SK-N-SH (cell line): ENCODE data around the gene ABLIM1. TPM values are rescaled to one million over a fixed set of nuclear protein-coding genes. Genes with fewer than 3 reads are reported as not detected.

ENCODE experiments used
- CTCF ChIA-PET: fragments of 300-600, 350-600 bp; formaldehyde crosslinking; extraction: SDS; loops from one replicate; lab custom pipeline; 2021; lab: Yijun Ruan, JAX
- POLR2A ChIA-PET: fragments of 350-600 bp; sonication (Branson Sonifier 250); formaldehyde crosslinking; extraction: SDS; loops from one replicate; lab custom pipeline; 2020; ENCODE audit warnings: antibody characterized with exemption, inconsistent platforms; lab: Yijun Ruan, JAX
- DNase-seq: peaks from one replicate; pipeline ENCODE4 v3.0.0; 2012
- H2AFZ ChIP-seq: fragments of 200-600 bp; sonication (generic); 2 replicates; pipeline ENCODE4 v1.8.1; 2016; ENCODE audit warnings: antibody characterized with exemption, mild to moderate bottlenecking, low read depth
- H3F3A ChIP-seq: fragments of 200-600 bp; sonication (generic); replicated peaks from 2 replicates; pipeline ENCODE3; 2016; ENCODE audit warnings: antibody characterized with exemption, mild to moderate bottlenecking; ENCODE audit not compliant: insufficient read depth
- H3K27ac ChIP-seq, 2 experiments: fragments of 200-500 bp in 1 of 2; fragments of 200-600 bp in 1 of 2; sonication (Bioruptor generic) in 1 of 2; sonication (generic), shearing (Covaris generic) in 1 of 2; 2 replicates each; pipeline versions ENCODE4 v1.5.1 to v1.6.1; 2014 to 2016; ENCODE audit warnings: low read depth in 2 of 2, inconsistent platforms in 1 of 2, low read length in 1 of 2, mild to moderate bottlenecking in 1 of 2, mixed read lengths in 1 of 2
- H3K27me3 ChIP-seq: fragments of 200-600 bp; sonication (generic), shearing (Covaris generic); 2 replicates; pipeline ENCODE4 v1.6.1; 2016; ENCODE audit warnings: mixed run types; ENCODE audit not compliant: insufficient read depth
- H3K36me3 ChIP-seq, 2 experiments: fragments of 200-500 bp in 1 of 2; fragments of 200-600 bp in 1 of 2; sonication (Bioruptor generic) in 1 of 2; sonication (generic) in 1 of 2; replicated peaks in 1 of 2; 2 replicates each; pipeline versions ENCODE3 to v1.5.1; 2014 to 2016; ENCODE audit warnings: low read length in 1 of 2, mild to moderate bottlenecking in 1 of 2; ENCODE audit not compliant: insufficient read depth in 2 of 2, control insufficient read depth in 1 of 2
- H3K4me1 ChIP-seq, 2 experiments: fragments of 200-500 bp in 1 of 2; fragments of 200-600 bp in 1 of 2; sonication (Bioruptor generic) in 1 of 2; sonication (generic), shearing (Covaris generic) in 1 of 2; 2 replicates each; pipeline versions ENCODE4 v1.5.1 to v1.6.1; 2014 to 2016; ENCODE audit warnings: low read depth in 1 of 2, low read length in 1 of 2, mixed run types in 1 of 2; ENCODE audit not compliant: insufficient read depth in 2 of 2, control insufficient read depth in 1 of 2
- H3K4me2 ChIP-seq: fragments of 200-600 bp; sonication (generic), shearing (Covaris generic); 2 replicates; pipeline ENCODE4 v1.6.1; 2017; ENCODE audit warnings: mixed run types
- H3K4me3 ChIP-seq, 2 experiments: fragments of 200-500 bp in 1 of 2; fragments of 200-600 bp in 1 of 2; sonication (Bioruptor generic) in 1 of 2; sonication (generic), shearing (Covaris generic) in 1 of 2; 2 replicates each; pipeline versions ENCODE4 v1.5.1 to v1.8.1; 2014 to 2016; ENCODE audit warnings: low read depth in 2 of 2, inconsistent platforms in 1 of 2, low read length in 1 of 2, mild to moderate bottlenecking in 1 of 2, mixed read lengths in 1 of 2, moderate library complexity in 1 of 2
- H3K79me2 ChIP-seq: fragments of 200-600 bp; sonication (generic); 2 replicates; pipeline ENCODE4 v1.8.1; 2017; ENCODE audit warnings: mild to moderate bottlenecking; ENCODE audit not compliant: insufficient read depth
- H3K9ac ChIP-seq: fragments of 200-600 bp; sonication (generic); 2 replicates; pipeline ENCODE4 v1.6.1; 2017; ENCODE audit warnings: mixed run types
- H3K9me2 ChIP-seq: fragments of 200-600 bp; sonication (generic); 2 replicates; pipeline ENCODE4 v1.6.1; 2017; ENCODE audit warnings: mixed run types
- H3K9me3 ChIP-seq: fragments of 200-600 bp; sonication (generic); 2 replicates; pipeline ENCODE4 v1.6.1; 2017; ENCODE audit warnings: mixed run types, mild to moderate bottlenecking, moderate library complexity
- H4K20me1 ChIP-seq: fragments of 200-600 bp; sonication (generic); 2 replicates; pipeline ENCODE4 v1.6.1; 2017; ENCODE audit warnings: mild to moderate bottlenecking, mixed run types; ENCODE audit not compliant: insufficient read depth
- ELF1 ChIP-seq: IDR thresholded peaks from 2 replicates; pipeline ENCODE4 v1.4.0; 2012
- GATA2 ChIP-seq: sonication (generic); formaldehyde crosslinking; IDR thresholded peaks from 2 replicates; pipeline ENCODE4 v1.5.0; 2020; ENCODE audit warnings: mild to moderate bottlenecking, missing genetic modification reagents
- JUND ChIP-seq: IDR thresholded peaks from 2 replicates; pipeline ENCODE4 v1.4.0; 2012
- MEF2A ChIP-seq: IDR thresholded peaks from 2 replicates; pipeline ENCODE4 v1.4.0; 2012; ENCODE audit warnings: low read depth, borderline replicate concordance
- MXI1 ChIP-seq: IDR thresholded peaks from 2 replicates; pipeline ENCODE4 v1.6.1; 2012; ENCODE audit warnings: mild to moderate bottlenecking, low read depth, low read length, improper control_type of control experiment
- RAD21 ChIP-seq: IDR thresholded peaks from 2 replicates; pipeline ENCODE4 v1.6.1; 2012; ENCODE audit warnings: mild to moderate bottlenecking, low read length
- RCOR1 ChIP-seq: fragments of 150-350 bp; IDR thresholded peaks from 2 replicates; pipeline ENCODE4 v1.6.1; 2017; ENCODE audit warnings: antibody characterized with exemption, low read length
- SIN3A ChIP-seq: IDR thresholded peaks from 2 replicates; pipeline ENCODE4 v1.6.1; 2012; ENCODE audit warnings: low read depth, mild to moderate bottlenecking, low read length, moderate library complexity, borderline replicate concordance
- TAF1 ChIP-seq: IDR thresholded peaks from 2 replicates; pipeline ENCODE4 v1.6.1; 2012; ENCODE audit warnings: low read depth, mild to moderate bottlenecking, low read length, moderate library complexity, borderline replicate concordance
- TCF12 ChIP-seq: IDR thresholded peaks from 2 replicates; pipeline ENCODE4 v1.4.0; 2012
- TEAD4 ChIP-seq: IDR thresholded peaks from 2 replicates; pipeline ENCODE4 v1.4.0; 2012; ENCODE audit warnings: mild to moderate bottlenecking, borderline replicate concordance; ENCODE audit not compliant: insufficient read depth
- YY1 ChIP-seq: IDR thresholded peaks from 2 replicates; pipeline ENCODE4 v1.4.0; 2012; ENCODE audit warnings: low read depth, mild to moderate bottlenecking
- WGBS: methylation state at CpG from one replicate; pipeline ENCODE4 v1.1.6; 2017; ENCODE audit warnings: low lambda C conversion rate; 5-methylcytosine and 5-hydroxymethylcytosine counted together
- polyA plus RNA-seq, 3 experiments: library from polyadenylated mRNA; depleted of rRNA; stranded (reverse); fragments of >200 nt; gene quantifications; 2 replicates each; pipeline ENCODE4 v1.2.3, GENCODE V29; 2012
- TF ChIP-seq, protein P1 (sequence below): IDR thresholded peaks from 2 replicates; pipeline ENCODE4 v1.4.0; 2012; ENCODE audit warnings: low read depth, borderline replicate concordance
- TF ChIP-seq, protein P2 (sequence below): IDR thresholded peaks from 2 replicates; pipeline ENCODE4 v1.4.0; 2012; ENCODE audit warnings: low read depth, borderline replicate concordance

ABLIM1 gene
- polyA plus RNA-seq, 1 of the 3 experiments (the other 2 are of a cell fraction): 16.1 TPM

DNA sequence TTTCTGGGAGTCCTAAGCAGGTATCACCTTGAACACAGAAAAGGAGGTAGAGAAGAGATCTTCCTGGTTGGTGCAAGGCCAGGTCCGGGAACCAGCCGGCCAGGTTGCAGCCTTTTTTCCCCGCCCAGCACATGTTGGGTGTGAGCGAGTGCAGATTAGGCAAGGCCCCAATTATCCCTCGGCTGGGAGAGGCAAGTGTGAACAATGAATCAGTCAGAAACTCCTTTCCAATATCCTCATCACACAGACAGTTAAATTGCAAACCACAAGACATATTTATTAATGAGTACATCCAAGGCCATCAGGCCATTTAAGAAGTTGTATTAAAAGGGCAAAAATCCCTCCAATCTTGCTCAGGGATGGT lies 138.8 kb downstream of the ABLIM1 start:
- DNase-seq: no peak
- H3K9me3 ChIP-seq: no peaks in the 10 kb centered on the region
- no peak overlapping the region for H3K4me3 ChIP-seq
- H3K27ac ChIP-seq: no peak overlapping the region
- no peaks in the 10 kb centered on the region for H3K79me2 ChIP-seq
- no peak overlapping the region for H3K9ac ChIP-seq
- no peaks in the 10 kb centered on the region for H3K27me3 ChIP-seq
- no peak overlapping the region for H2AFZ ChIP-seq
- CTCF ChIA-PET: interaction anchor here (0.7 to 1.5 kb wide), 6 partner anchors 9 to 37 kb away, joined by 3 to 4 read pairs (median 3); no protein-coding TSS in a partner anchor
- H3K9me2 ChIP-seq: no peaks in the 10 kb centered on the region
- peaks cover 0 to 10% of the 10 kb centered on the region in 2 experiments; a peak in 2 of 4 replicates for H3K4me1 ChIP-seq
- POLR2A ChIA-PET: no interaction called here
- H4K20me1 ChIP-seq: no peaks in the 10 kb centered on the region
- no peak overlapping the region for H3K4me2 ChIP-seq
- WGBS: 95% methylated on average over 5 of the region's 5 CpGs
- TF ChIP-seq MEF2A (no peak), GATA2 (no peak), YY1 (no peak), JUND (no peak), RAD21 (no peak)
- TF ChIP-seq, protein P1, sequence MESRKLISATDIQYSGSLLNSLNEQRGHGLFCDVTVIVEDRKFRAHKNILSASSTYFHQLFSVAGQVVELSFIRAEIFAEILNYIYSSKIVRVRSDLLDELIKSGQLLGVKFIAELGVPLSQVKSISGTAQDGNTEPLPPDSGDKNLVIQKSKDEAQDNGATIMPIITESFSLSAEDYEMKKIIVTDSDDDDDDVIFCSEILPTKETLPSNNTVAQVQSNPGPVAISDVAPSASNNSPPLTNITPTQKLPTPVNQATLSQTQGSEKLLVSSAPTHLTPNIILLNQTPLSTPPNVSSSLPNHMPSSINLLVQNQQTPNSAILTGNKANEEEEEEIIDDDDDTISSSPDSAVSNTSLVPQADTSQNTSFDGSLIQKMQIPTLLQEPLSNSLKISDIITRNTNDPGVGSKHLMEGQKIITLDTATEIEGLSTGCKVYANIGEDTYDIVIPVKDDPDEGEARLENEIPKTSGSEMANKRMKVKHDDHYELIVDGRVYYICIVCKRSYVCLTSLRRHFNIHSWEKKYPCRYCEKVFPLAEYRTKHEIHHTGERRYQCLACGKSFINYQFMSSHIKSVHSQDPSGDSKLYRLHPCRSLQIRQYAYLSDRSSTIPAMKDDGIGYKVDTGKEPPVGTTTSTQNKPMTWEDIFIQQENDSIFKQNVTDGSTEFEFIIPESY: no peak
- TF ChIP-seq, protein P2, sequence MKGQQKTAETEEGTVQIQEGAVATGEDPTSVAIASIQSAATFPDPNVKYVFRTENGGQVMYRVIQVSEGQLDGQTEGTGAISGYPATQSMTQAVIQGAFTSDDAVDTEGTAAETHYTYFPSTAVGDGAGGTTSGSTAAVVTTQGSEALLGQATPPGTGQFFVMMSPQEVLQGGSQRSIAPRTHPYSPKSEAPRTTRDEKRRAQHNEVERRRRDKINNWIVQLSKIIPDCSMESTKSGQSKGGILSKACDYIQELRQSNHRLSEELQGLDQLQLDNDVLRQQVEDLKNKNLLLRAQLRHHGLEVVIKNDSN: no peak
- H3F3A ChIP-seq: peaks cover 3% of the 10 kb centered on the region
- H3K36me3 ChIP-seq: no peaks in the 10 kb centered on the region

DNA sequence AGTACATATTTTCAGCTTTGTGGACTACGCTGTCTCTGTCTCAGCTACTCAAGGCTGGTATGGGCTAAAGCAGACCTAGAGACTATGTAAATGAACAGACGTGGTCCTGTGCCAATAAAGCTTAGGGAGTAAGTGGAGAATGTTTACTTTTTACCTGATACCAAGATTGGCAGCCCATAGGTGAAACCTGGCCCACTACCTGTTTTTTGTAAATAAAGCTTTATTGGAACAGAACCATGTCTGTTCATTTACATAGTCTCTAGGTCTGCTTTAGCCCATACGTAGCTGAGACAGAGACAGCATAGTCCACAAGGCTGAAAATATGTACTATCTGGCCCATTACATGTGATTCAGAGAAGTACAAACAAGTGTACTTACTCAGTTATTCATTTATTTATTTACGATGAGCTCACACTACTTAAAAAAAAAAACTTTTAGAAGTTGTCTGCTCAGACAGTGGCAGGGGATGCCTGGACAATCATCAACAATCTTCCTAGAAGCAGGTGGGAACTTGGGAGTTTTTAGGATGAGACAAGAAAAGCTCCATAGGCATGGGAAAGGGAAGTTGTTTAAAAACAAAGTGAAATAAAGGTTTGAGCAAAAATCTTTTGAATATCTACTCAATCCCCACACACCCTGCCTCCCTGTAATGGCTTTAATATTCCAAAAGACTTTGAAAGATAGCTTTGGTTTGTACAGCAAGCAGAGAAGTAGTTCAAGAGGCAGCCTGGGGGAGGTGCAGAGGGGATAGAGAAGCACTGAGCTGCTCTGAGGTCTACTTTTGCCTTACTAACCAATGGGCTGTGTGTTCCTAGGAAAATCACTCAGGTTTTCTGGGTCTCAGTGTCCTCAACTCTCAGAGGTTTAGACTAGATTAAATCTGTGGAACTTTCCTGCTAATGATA lies 139.4 kb downstream of the ABLIM1 start:
- WGBS: 79% methylated on average over 4 of the region's 4 CpGs
- DNase-seq: no peak
- POLR2A ChIA-PET: no interaction called here
- Histone ChIP-seq H3K4me3 (no peak overlapping the region), H3K79me2 (no peaks in the 10 kb centered on the region), H3K4me2 (no peak overlapping the region), H3F3A (peaks cover 3% of the 10 kb centered on the region), H4K20me1 (no peaks in the 10 kb centered on the region), H3K9ac (no peak overlapping the region), H3K36me3 (no peaks in the 10 kb centered on the region), H3K9me3 (no peaks in the 10 kb centered on the region), H3K27ac (no peak overlapping the region), H3K4me1 (peaks cover 0 to 5% of the 10 kb centered on the region in 2 experiments; a peak in 2 of 4 replicates), H3K27me3 (no peaks in the 10 kb centered on the region), H3K9me2 (no peaks in the 10 kb centered on the region), H2AFZ (no peak overlapping the region)
- CTCF ChIA-PET: interaction anchor here (0.7 to 1.5 kb wide), 9 partner anchors 8 to 215 kb away, joined by 3 to 4 read pairs (median 3); no protein-coding TSS in a partner anchor
- no peak for TF ChIP-seq GATA2
- TF ChIP-seq RCOR1: no peak
- TF ChIP-seq SIN3A: no peak
- no peak for TF ChIP-seq MEF2A
- no peak for TF ChIP-seq TAF1
- no peak for TF ChIP-seq ELF1
- TF ChIP-seq TCF12: no peak
- TF ChIP-seq MXI1: no peak
- TF ChIP-seq TEAD4: no peak
- no peak for TF ChIP-seq JUND
